Uterus (tissue), 4 donors: Measurements from ENCODE around the gene LUC7L2. TPM values are rescaled to one million over a fixed set of nuclear protein-coding genes. Genes with fewer than 3 reads are reported as not detected.
A peak's percentile ranks its signal among the peaks of the same experiment; 100 is the strongest.

ENCODE experiments used
- DNase-seq, 2 donors: peaks; one replicate each; pipeline ENCODE4 v3.0.0-alpha.2; 2019 to 2020
- H3K27ac ChIP-seq, 2 donors: fragments of 200-600 bp; sonication (generic); 1 replicate in 1 of 2; 2 replicates in 1 of 2; pipeline ENCODE4 v1.5.1; 2016 to 2018
- H3K27me3 ChIP-seq, 2 donors: fragments of 200-600 bp; sonication (generic); one replicate each; pipeline ENCODE4 v1.5.1; 2018 to 2019; ENCODE audit warnings: control low read depth in 1 of 2
- H3K36me3 ChIP-seq, 2 donors: fragments of 200-600 bp; sonication (generic); one replicate each; pipeline ENCODE4 v1.5.1; 2019; ENCODE audit warnings: control low read depth in 1 of 2
- H3K4me1 ChIP-seq, 2 donors: fragments of 200-600 bp; sonication (generic); one replicate each; pipeline ENCODE4 v1.5.1; 2018 to 2019; ENCODE audit warnings: control low read depth in 1 of 2
- H3K4me3 ChIP-seq, 2 donors: fragments of 200-600 bp; sonication (generic); 1 replicate in 1 of 2; 2 replicates in 1 of 2; pipeline ENCODE4 v1.5.1; 2018 to 2019; ENCODE audit warnings: mild to moderate bottlenecking in 1 of 2
- H3K9me3 ChIP-seq, 2 donors: fragments of 200-600 bp; sonication (generic); one replicate each; pipeline ENCODE4 v1.5.1; 2019; ENCODE audit warnings: control low read depth in 1 of 2
- CTCF ChIP-seq, 4 experiments: fragments of 200-600 bp in 2 of 4; fragments of 450-650 bp in 2 of 4; sonication (generic) in 2 of 4; IDR thresholded peaks; one replicate each; pipeline ENCODE4 v1.5.1; 2016 to 2019; ENCODE audit warnings: antibody characterized with exemption in 4 of 4, mild to moderate bottlenecking in 2 of 4, moderate library complexity in 1 of 4
- POLR2A ChIP-seq, 2 donors: fragments of 450-650 bp; IDR thresholded peaks; one replicate each; pipeline ENCODE4 v1.6.1; 2016; ENCODE audit warnings: antibody characterized with exemption in 2 of 2, mild to moderate bottlenecking in 1 of 2, moderate library complexity in 1 of 2
- intact Hi-C: fragments of 100-400 bp; cut with DNase I; formaldehyde crosslinking; loops from one replicate; pipeline ENCODE4 v1.15.1; 2023; ENCODE audit warnings: low total_unique reads
- total RNA-seq, 4 donors: library from RNA; depleted of rRNA in 3 of 4; stranded (reverse); fragments of >200 nt in 3 of 4; gene quantifications; one replicate each; pipeline versions ENCODE4 v1.1.0 to v1.2.4, GENCODE V29; 2014 to 2023
- donor health status: DM: yes; HTN: yes; CAD: no.

Gene LUC7L2
- total RNA-seq, 4 donors from 2014 or later: 37.4 to 142 (median 72.6) TPM

GRCh38 chr7:139358541-139359365 is 941 bp upstream of the LUC7L2 start:
- H3K36me3 ChIP-seq: no peaks in the 10 kb centered on the region
- peak overlapping the region; percentile 99 to 100 for H3K27ac ChIP-seq
- no peaks in the 10 kb centered on the region for H3K9me3 ChIP-seq
- intact Hi-C loops: no loop called here
- TF ChIP-seq CTCF (IDR thresholded peaks at IDR 0.05): no peak
- TF ChIP-seq POLR2A (IDR thresholded peaks at IDR 0.05): no peak
- H3K4me3 ChIP-seq: peak overlapping the region; percentile 79 to 100
- peak in 1 of 2 donors; percentile 32 for DNase-seq
- H3K4me1 ChIP-seq: no peaks in the 10 kb centered on the region
- H3K27me3 ChIP-seq: no peaks in the 10 kb centered on the region

GRCh38 chr7:139360210-139360947 is 685 bp downstream of the LUC7L2 start:
- Histone ChIP-seq H3K4me1 (no peaks in the 10 kb centered on the region), H3K27ac (peak overlapping the region; percentile 99 to 100), H3K36me3 (no peaks in the 10 kb centered on the region), H3K9me3 (no peaks in the 10 kb centered on the region), H3K27me3 (no peaks in the 10 kb centered on the region), H3K4me3 (peak overlapping the region; percentile 79 to 100)
- peak; percentile 60 to 82 for TF ChIP-seq POLR2A (IDR thresholded peaks at IDR 0.05)
- no peak for TF ChIP-seq CTCF (IDR thresholded peaks at IDR 0.05)
- intact Hi-C loops: no loop called here
- DNase-seq: peak; percentile 97

GRCh38 chr7:139360948-139361307 is 1.2 kb downstream of the LUC7L2 start:
- no peak for TF ChIP-seq CTCF (IDR thresholded peaks at IDR 0.05)
- no peak for TF ChIP-seq POLR2A (IDR thresholded peaks at IDR 0.05)
- intact Hi-C loops: no loop called here
- H3K27me3 ChIP-seq: no peaks in the 10 kb centered on the region
- DNase-seq: no peak
- no peaks in the 10 kb centered on the region for H3K4me1 ChIP-seq
- peak overlapping the region; percentile 79 to 100 for H3K4me3 ChIP-seq
- no peaks in the 10 kb centered on the region for H3K9me3 ChIP-seq
- no peaks in the 10 kb centered on the region for H3K36me3 ChIP-seq
- peak overlapping the region; percentile 99 to 100 for H3K27ac ChIP-seq

- no peaks in the 10 kb centered on the region for H3K9me3 ChIP-seq
- no peaks in the 10 kb centered on the region for H3K27me3 ChIP-seq
- no peaks in the 10 kb centered on the region for H3K4me1 ChIP-seq
- H3K27ac ChIP-seq: no peak overlapping the region
- intact Hi-C loops: no loop called here
- no peaks in the 10 kb centered on the region for H3K36me3 ChIP-seq
- TF ChIP-seq POLR2A (IDR thresholded peaks at IDR 0.05) (no peak), CTCF (IDR thresholded peaks at IDR 0.05) (no peak)
- no peak for DNase-seq
- H3K4me3 ChIP-seq: peak overlapping the region in 1 of 2 donors; percentile 79
These were observed 1.8 kb downstream of the LUC7L2 start for GRCh38 chr7:139361523-139361922.

GRCh38 chr7:139362302-139362701 is 2.6 kb downstream of the LUC7L2 start:
- DNase-seq: no peak
- H3K36me3 ChIP-seq: no peaks in the 10 kb centered on the region
- H3K27me3 ChIP-seq: no peaks in the 10 kb centered on the region
- TF ChIP-seq POLR2A (IDR thresholded peaks at IDR 0.05) (no peak), CTCF (IDR thresholded peaks at IDR 0.05) (no peak)
- no peaks in the 10 kb centered on the region for H3K4me1 ChIP-seq
- intact Hi-C loops: no loop called here
- H3K4me3 ChIP-seq: no peak overlapping the region
- no peaks in the 10 kb centered on the region for H3K9me3 ChIP-seq
- no peak overlapping the region for H3K27ac ChIP-seq
